Naive thymus-derived CD8-positive, alpha-beta T cell (primary cell): ENCODE measurements around the gene PCGF3. TPM values are rescaled to one million over a fixed set of nuclear protein-coding genes. Genes with fewer than 3 reads are reported as not detected.
"Not testable (repeated sequence)": the region's sequence is repeated elsewhere in the genome, so short reads cannot be mapped to it uniquely, and the experiment has no call there.

Source experiments
- ATAC-seq, 2 donors: fragments of 150-1000 bp; cut with Tn5 transposase in 1 of 2; sonication (Bioruptor Pico), chemical (Tn5 transposase) in 1 of 2; 1 replicate in 1 of 2; 2 replicates in 1 of 2; pipeline ENCODE4 v1.10.0; 2021; ENCODE audit warnings: mild to moderate bottlenecking in 2 of 2, moderate library complexity in 2 of 2
- POLR2A ChIA-PET: fragments of 350-600 bp; sonication (Branson Sonifier 250); formaldehyde crosslinking; loops from one replicate; lab custom pipeline; 2021; ENCODE audit warnings: antibody characterized with exemption; lab: Charles Lee
- DNase-seq, 10 donors: peaks; one replicate each; pipeline versions ENCODE4 v3.0.0 to v3.0.0-alpha.2; 2020 to 2022
- H3K27ac Mint-ChIP-seq, 10 donors: one replicate each; pipeline ENCODE4 v1.8.0; 2020 to 2022; ENCODE audit warnings: mild to moderate bottlenecking in 10 of 10, mixed read lengths in 10 of 10, moderate library complexity in 4 of 10, inconsistent platforms in 1 of 10
- H3K27me3 Mint-ChIP-seq, 5 donors: one replicate each; pipeline ENCODE4 v1.8.0; 2021 to 2022; ENCODE audit warnings: mixed read lengths in 5 of 5
- H3K36me3 Mint-ChIP-seq, 3 donors: one replicate each; pipeline ENCODE4 v1.8.0; 2020 to 2022; ENCODE audit warnings: mixed read lengths in 3 of 3, mild to moderate bottlenecking in 2 of 3, inconsistent platforms in 1 of 3
- H3K4me1 Mint-ChIP-seq, 4 donors: one replicate each; pipeline ENCODE4 v1.8.0; 2021 to 2022; ENCODE audit warnings: mixed read lengths in 4 of 4
- H3K4me3 Mint-ChIP-seq, 10 donors: one replicate each; pipeline ENCODE4 v1.8.0; 2020 to 2022; ENCODE audit warnings: mild to moderate bottlenecking in 10 of 10, mixed read lengths in 10 of 10, moderate library complexity in 6 of 10, inconsistent platforms in 1 of 10
- H3K9me3 Mint-ChIP-seq, 9 donors: one replicate each; pipeline ENCODE4 v1.8.0; 2020 to 2022; ENCODE audit warnings: mixed read lengths in 9 of 9, mild to moderate bottlenecking in 3 of 9, inconsistent platforms in 1 of 9, moderate library complexity in 1 of 9
- polyA plus RNA-seq, 3 donors: library from polyadenylated mRNA; unstranded; fragments of 300-500 nt; fragmentation: Illumina TruSeq; gene quantifications; one replicate each; pipeline ENCODE4 v1.2.3, GENCODE V29; 2021
- total RNA-seq, 8 experiments: library from RNA in 2 of 8; stranded (reverse) in 2 of 8; gene quantifications; one replicate each; pipeline ENCODE4 v1.2.3 and lab custom pipeline; 2021 to 2026

PCGF3 gene
- total and polyA plus RNA-seq, 5 experiments from 2014 or later = 3.4 to 49.3 (median 4.4) TPM

DNA sequence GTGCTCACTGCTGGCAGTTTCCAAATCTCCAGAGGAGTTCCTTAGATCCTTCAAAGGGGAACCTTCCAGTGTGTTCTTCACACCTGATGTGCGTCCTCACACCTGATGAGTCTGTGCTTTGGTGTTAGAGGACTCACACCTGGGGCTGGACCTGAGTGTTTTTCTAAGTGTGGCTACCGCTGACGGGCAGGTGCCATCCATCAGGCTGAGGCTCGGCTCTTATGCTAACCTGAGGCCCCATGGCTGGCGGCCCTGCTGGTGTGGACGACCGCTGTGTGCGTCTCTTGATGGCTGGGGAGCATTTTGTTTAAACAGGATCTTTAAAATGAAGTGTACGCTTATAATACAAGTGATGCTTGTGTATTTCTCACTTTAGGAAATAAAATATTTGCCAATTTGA lies 28.4 kb downstream of the PCGF3 start:
- ATAC-seq = no peak
- Mint-ChIP-seq H3K27me3 (no peaks in the 10 kb centered on the region), H3K9me3 (no peaks in the 10 kb centered on the region), H3K36me3 (peaks cover 0 to 42% (median 17%) of the 10 kb centered on the region in 3 donors), H3K4me1 (peaks cover 0 to 2% (median under 1%) of the 10 kb centered on the region in 4 donors), H3K27ac (no peak overlapping the region), H3K4me3 (no peak overlapping the region)
- no peak for DNase-seq
- POLR2A ChIA-PET = no interaction called here

GRCh38 chr4:734951-735350 lies 29.3 kb downstream of the PCGF3 start:
- peaks cover 0 to 47% (median 17%) of the 10 kb centered on the region in 3 donors for H3K36me3 Mint-ChIP-seq
- H3K4me1 Mint-ChIP-seq = no peaks in the 10 kb centered on the region
- ATAC-seq (no peak), DNase-seq (no peak)
- no peak overlapping the region for H3K4me3 Mint-ChIP-seq
- POLR2A ChIA-PET = no interaction called here
- H3K27ac Mint-ChIP-seq = no peak overlapping the region
- no peaks in the 10 kb centered on the region for H3K27me3 Mint-ChIP-seq
- no peaks in the 10 kb centered on the region for H3K9me3 Mint-ChIP-seq

DNA sequence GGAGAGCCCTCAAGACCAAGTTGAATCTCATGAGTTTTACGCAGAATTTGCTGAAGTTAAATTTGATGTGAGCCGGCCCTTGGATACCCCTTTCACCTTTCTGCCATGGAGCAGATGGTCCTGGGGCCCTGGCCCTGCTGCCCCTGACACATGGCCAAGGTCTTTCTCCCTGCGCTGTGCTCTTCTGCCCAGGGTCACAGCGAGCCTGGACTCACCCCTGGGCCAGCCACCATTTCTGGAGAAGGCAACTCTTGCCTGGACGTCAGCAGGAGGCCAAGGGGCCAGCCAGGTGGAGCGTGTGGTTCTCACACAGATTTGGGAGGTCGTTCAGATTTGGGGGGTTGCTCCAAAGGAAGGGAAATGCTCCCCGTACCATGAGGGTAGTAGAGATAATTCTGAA lies 30.0 kb downstream of the PCGF3 start:
- Mint-ChIP-seq H3K9me3 (no peaks in the 10 kb centered on the region), H3K27me3 (no peaks in the 10 kb centered on the region), H3K36me3 (peaks cover 0 to 47% (median 17%) of the 10 kb centered on the region in 3 donors), H3K4me3 (no peak overlapping the region), H3K4me1 (no peaks in the 10 kb centered on the region), H3K27ac (no peak overlapping the region)
- ATAC-seq (no peak), DNase-seq (no peak)
- POLR2A ChIA-PET = no interaction called here

- DNase-seq, H3K27me3 Mint-ChIP-seq, H3K27ac Mint-ChIP-seq, POLR2A ChIA-PET, H3K4me3 Mint-ChIP-seq, H3K9me3 Mint-ChIP-seq, ATAC-seq, H3K4me1 Mint-ChIP-seq: not testable (repeated sequence)
- H3K36me3 Mint-ChIP-seq = peaks cover 0 to 44% (median 14%) of the 10 kb centered on the region in 3 donors
These were observed 30.9 kb downstream of the PCGF3 start for GRCh38 chr4:736561-736960.

GRCh38 chr4:738781-739280 lies 33.2 kb downstream of the PCGF3 start:
- peaks cover 0 to 5% (median 2%) of the 10 kb centered on the region in 4 donors for H3K4me1 Mint-ChIP-seq
- DNase-seq = no peak
- ATAC-seq = no peak
- H3K27me3 Mint-ChIP-seq = no peaks in the 10 kb centered on the region
- POLR2A ChIA-PET = interaction anchor here (0.6 kb wide), 1 partner anchor 198 kb away, joined by 3 read pairs; no protein-coding TSS in a partner anchor
- H3K9me3 Mint-ChIP-seq = no peaks in the 10 kb centered on the region
- H3K27ac Mint-ChIP-seq = no peak overlapping the region
- peaks cover 0 to 41% (median 9%) of the 10 kb centered on the region in 3 donors for H3K36me3 Mint-ChIP-seq
- H3K4me3 Mint-ChIP-seq = no peak overlapping the region

DNA sequence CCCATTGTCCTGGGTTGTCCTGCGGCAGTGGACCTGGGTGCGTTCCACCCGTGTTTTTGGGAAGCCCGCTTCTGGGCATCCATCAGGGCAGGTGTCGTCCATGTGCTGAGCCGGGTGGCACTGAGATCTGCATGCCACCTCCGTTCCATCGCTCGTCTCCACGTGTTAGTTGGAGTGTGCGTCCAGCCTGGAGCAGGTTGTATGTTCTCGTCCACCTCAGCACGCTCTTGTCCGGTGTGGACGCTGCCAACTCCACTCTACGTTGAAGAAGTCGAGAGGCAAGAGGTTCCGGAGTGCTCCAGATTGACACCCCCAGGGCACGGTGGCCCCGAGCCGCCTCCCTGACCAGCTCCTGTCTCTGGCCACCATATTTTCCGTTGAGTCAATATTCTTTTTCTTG lies 33.9 kb downstream of the PCGF3 start:
- peaks cover 0 to 33% (median 7%) of the 10 kb centered on the region in 3 donors for H3K36me3 Mint-ChIP-seq
- POLR2A ChIA-PET = no interaction called here
- H3K27me3 Mint-ChIP-seq = no peaks in the 10 kb centered on the region
- ATAC-seq = no peak
- DNase-seq = no peak
- H3K4me3 Mint-ChIP-seq = no peak overlapping the region
- peaks cover 0 to 5% (median 2%) of the 10 kb centered on the region in 4 donors for H3K4me1 Mint-ChIP-seq
- H3K27ac Mint-ChIP-seq = no peak overlapping the region
- no peaks in the 10 kb centered on the region for H3K9me3 Mint-ChIP-seq

- DNase-seq (no peak), ATAC-seq (no peak)
- Mint-ChIP-seq H3K4me1 (peaks cover 0 to 5% (median 2%) of the 10 kb centered on the region in 4 donors), H3K27me3 (no peaks in the 10 kb centered on the region), H3K36me3 (peaks cover 0 to 29% (median 6%) of the 10 kb centered on the region in 3 donors), H3K27ac (no peak overlapping the region), H3K9me3 (no peaks in the 10 kb centered on the region), H3K4me3 (no peak overlapping the region)
- POLR2A ChIA-PET = no interaction called here
These were observed 34.4 kb downstream of the PCGF3 start for GRCh38 chr4:740011-740410.

DNA sequence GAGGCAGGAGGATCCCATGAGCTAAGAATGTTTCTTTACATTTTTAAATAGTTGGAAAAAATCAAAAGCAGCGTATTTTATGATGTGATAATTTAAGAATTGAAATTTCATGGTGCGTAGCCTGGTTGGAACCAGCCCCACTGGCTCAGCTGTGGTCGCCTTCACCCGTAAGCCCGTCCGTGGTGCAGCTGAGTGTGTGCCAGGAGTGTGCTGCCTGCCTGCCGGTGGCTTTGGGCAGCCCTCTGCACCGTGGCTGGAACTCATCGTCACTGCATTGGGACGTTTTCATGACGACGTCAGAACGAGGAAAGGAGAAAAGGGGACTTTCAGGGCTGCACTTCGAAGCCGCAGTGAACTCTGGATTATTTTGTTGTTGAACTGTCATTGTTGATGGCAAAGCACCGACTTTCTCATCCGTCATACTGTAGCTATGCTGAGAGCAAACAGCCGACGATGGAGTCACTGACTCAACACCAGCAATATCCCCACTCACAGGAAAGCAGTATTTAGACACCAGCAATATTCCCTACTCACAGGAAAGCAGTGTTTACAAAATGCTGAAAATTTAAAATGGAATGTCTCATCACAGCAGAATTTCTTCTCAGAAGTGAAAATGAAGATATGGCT lies 35.1 kb downstream of the PCGF3 start:
- ATAC-seq = no peak
- no peak for DNase-seq
- Mint-ChIP-seq H3K4me1 (peaks cover 0 to 5% (median 2%) of the 10 kb centered on the region in 4 donors), H3K9me3 (no peaks in the 10 kb centered on the region), H3K4me3 (no peak overlapping the region), H3K36me3 (peaks cover 0 to 21% (median 6%) of the 10 kb centered on the region in 3 donors), H3K27me3 (no peaks in the 10 kb centered on the region), H3K27ac (peak overlapping the region in 1 of 10 donors; percentile 9)
- POLR2A ChIA-PET = no interaction called here

- peak in 1 of 2 donors; percentile 12 for ATAC-seq
- peak overlapping the region in 2 of 10 donors; percentile 52 to 75 for H3K27ac Mint-ChIP-seq
- POLR2A ChIA-PET = interaction anchor here (1.8 kb wide), 1 partner anchor 245 kb away, joined by 9 read pairs; the partner anchor contains the start of gene IDUA
These were observed 36.6 kb downstream of the PCGF3 start for GRCh38 chr4:742096-742741.

DNA sequence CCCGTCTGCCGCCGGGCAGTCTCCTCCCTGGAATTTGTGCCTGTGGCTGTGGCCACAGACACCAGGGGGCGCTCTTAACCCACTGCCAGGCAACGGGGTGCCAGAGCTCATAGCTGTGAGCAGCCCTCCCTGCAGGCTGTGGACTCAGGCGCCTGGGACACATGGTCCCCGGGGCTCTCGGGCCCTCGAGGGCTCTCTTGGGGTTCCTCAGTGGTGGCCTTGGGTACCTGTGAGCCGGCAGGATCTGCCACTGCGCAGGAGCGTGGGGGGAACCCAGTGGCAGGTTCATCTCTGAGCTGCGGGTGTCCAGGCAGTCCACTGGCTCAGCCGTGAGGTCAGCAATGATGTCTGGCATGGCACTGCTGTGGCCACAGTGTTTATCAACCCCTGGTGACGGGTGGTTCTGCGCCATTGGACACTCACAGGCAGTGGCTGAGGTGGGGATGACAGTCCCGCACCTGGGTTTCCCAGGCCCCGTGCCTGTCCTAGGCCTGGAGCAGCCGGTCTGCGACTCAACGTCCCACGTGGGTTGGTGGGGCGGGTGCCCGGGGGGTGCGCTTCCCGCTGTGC lies 37.2 kb downstream of the PCGF3 start:
- H3K9me3 Mint-ChIP-seq = no peaks in the 10 kb centered on the region
- POLR2A ChIA-PET = interaction anchor here (1.8 kb wide), 1 partner anchor 245 kb away, joined by 9 read pairs; the partner anchor contains the start of gene IDUA
- no peak overlapping the region for H3K4me3 Mint-ChIP-seq
- H3K27ac Mint-ChIP-seq = peak overlapping the region in 2 of 10 donors; percentile 59 to 75
- DNase-seq = peak; percentile 51 to 87 (median 75)
- peaks cover 0 to 6% (median 3%) of the 10 kb centered on the region in 4 donors for H3K4me1 Mint-ChIP-seq
- ATAC-seq = peak; percentile 87 to 96
- H3K36me3 Mint-ChIP-seq = peaks cover 0 to 15% (median 3%) of the 10 kb centered on the region in 3 donors
- no peaks in the 10 kb centered on the region for H3K27me3 Mint-ChIP-seq

More at GRCh38 chr4:742096-742741, 36.6 kb downstream of the PCGF3 start:
- Mint-ChIP-seq H3K4me3 (no peak overlapping the region), H3K9me3 (no peaks in the 10 kb centered on the region), H3K36me3 (peaks cover 0 to 18% (median 6%) of the 10 kb centered on the region in 3 donors), H3K4me1 (peaks cover 0 to 5% (median 2%) of the 10 kb centered on the region in 4 donors), H3K27me3 (no peaks in the 10 kb centered on the region)
- DNase-seq = no peak

GRCh38 chr4:743463-744211 lies 38.0 kb downstream of the PCGF3 start:
- no peak for ATAC-seq
- Mint-ChIP-seq H3K27ac (peak overlapping the region in 3 of 10 donors; percentile 12 to 68 (median 35)), H3K27me3 (no peaks in the 10 kb centered on the region), H3K4me3 (no peak overlapping the region), H3K36me3 (peaks cover 0 to 17% (median 4%) of the 10 kb centered on the region in 3 donors), H3K4me1 (peaks cover 0 to 7% (median 3%) of the 10 kb centered on the region in 4 donors), H3K9me3 (no peaks in the 10 kb centered on the region)
- DNase-seq = no peak
- POLR2A ChIA-PET = no interaction called here

GRCh38 chr4:744212-744841 lies 38.7 kb downstream of the PCGF3 start:
- DNase-seq = no peak
- H3K36me3 Mint-ChIP-seq = peaks cover 0 to 21% (median 4%) of the 10 kb centered on the region in 3 donors

More at GRCh38 chr4:744212-744841, 38.7 kb downstream of the PCGF3 start:
- Mint-ChIP-seq H3K27me3 (no peaks in the 10 kb centered on the region), H3K27ac (peak overlapping the region in 1 of 10 donors; percentile 21), H3K4me3 (no peak overlapping the region), H3K9me3 (no peaks in the 10 kb centered on the region), H3K4me1 (peaks cover 0 to 8% (median 3%) of the 10 kb centered on the region in 4 donors)
- POLR2A ChIA-PET = no interaction called here
- no peak for ATAC-seq
